22Rv1 (cell line): ENCODE results near the gene GAPDH.

Source experiments
- CTCF ChIP-seq: fragments of 450-650 bp; IDR thresholded peaks from 2 replicates; pipeline ENCODE4 v1.5.1; 2017; ENCODE audit warnings: mild to moderate bottlenecking
- ZFX ChIP-seq: fragments of 450-650 bp; IDR thresholded peaks from 2 replicates; pipeline ENCODE4 v1.6.1; 2017; ENCODE audit warnings: antibody characterized with exemption, borderline replicate concordance

GRCh38 chr12:6547987-6548386, 13.7 kb downstream of the GAPDH start:
- TF ChIP-seq CTCF: no peak
- no peak for TF ChIP-seq ZFX
